ENCODE results near the gene GPR135. TPM values are rescaled to one million over a fixed set of nuclear protein-coding genes. Genes with fewer than 3 reads are reported as not detected.

The GPR135 gene
- total and polyA plus RNA-seq, 4 donors: 0.69 to 5.9 (median 2.8) TPM

- H3K27ac ChIP-seq (ENCODE audit: low read depth in 1 of 2, low read length in 1 of 2): peak overlapping the region; percentile 95 to 99
- WGBS, 2 donors: 0% methylated on average over 32 of the region's 32 CpGs
- DNase-seq (no peak), ATAC-seq (ENCODE audit: insufficient read depth, low FRiP score) (peak; percentile 49)
- no peak for TF ChIP-seq CTCF (IDR thresholded peaks at IDR 0.05; ENCODE audit: control extremely low read depth, extremely low read depth)
- H3K27me3 ChIP-seq (ENCODE audit: control insufficient read depth in 3 of 3, insufficient read depth in 3 of 3, low read length in 2 of 3): no peaks in the 10 kb centered on the region
- H3K9me3 ChIP-seq (ENCODE audit: control insufficient read depth in 4 of 4, insufficient read depth in 3 of 4, low read length in 3 of 4): no peaks in the 10 kb centered on the region
- H3K4me3 ChIP-seq: peak overlapping the region; percentile 93
- peaks cover 2 to 28% (median 15%) of the 10 kb centered on the region in 4 donors for H3K36me3 ChIP-seq (ENCODE audit: control insufficient read depth in 4 of 4, insufficient read depth in 4 of 4, low read length in 4 of 4)
- H3K4me1 ChIP-seq (ENCODE audit: control insufficient read depth in 5 of 5, insufficient read depth in 5 of 5, low read length in 5 of 5): peaks cover 7 to 39% (median 19%) of the 10 kb centered on the region in 5 donors
- peak overlapping the region; percentile 84 to 98 for H3K9ac ChIP-seq (ENCODE audit: insufficient read depth in 1 of 2, low read length in 2 of 2)
Measured at GRCh38 chr14:59484639-59485175, 19.5 kb upstream of the GPR135 start.

- peak within 1 kb of the TSS; percentile 93 for H3K4me3 ChIP-seq
- H3K36me3 ChIP-seq (ENCODE audit: control insufficient read depth in 4 of 4, insufficient read depth in 4 of 4, low read length in 4 of 4): peaks cover 0 to 21% (median 9%) of the 10 kb centered on the region in 4 donors
- H3K9ac ChIP-seq (ENCODE audit: insufficient read depth in 1 of 2, low read length in 2 of 2): peak within 1 kb of the TSS; percentile 84 to 98
- H3K27me3 ChIP-seq (ENCODE audit: control insufficient read depth in 3 of 3, insufficient read depth in 3 of 3, low read length in 2 of 3): no peaks in the 10 kb centered on the region
- H3K9me3 ChIP-seq (ENCODE audit: control insufficient read depth in 4 of 4, insufficient read depth in 3 of 4, low read length in 3 of 4): no peaks in the 10 kb centered on the region
- H3K4me1 ChIP-seq (ENCODE audit: control insufficient read depth in 5 of 5, insufficient read depth in 5 of 5, low read length in 5 of 5): peaks cover 7 to 39% (median 19%) of the 10 kb centered on the region in 5 donors
- 0 to 1% methylated on average over 87 to 92 of the region's 92 CpGs for WGBS, 2 donors
- H3K27ac ChIP-seq (ENCODE audit: low read depth in 1 of 2, low read length in 1 of 2): peak within 1 kb of the TSS; percentile 95 to 99
- peak; percentile 18 for TF ChIP-seq CTCF (IDR thresholded peaks at IDR 0.05; ENCODE audit: control extremely low read depth, extremely low read depth)
- ATAC-seq (ENCODE audit: insufficient read depth, low FRiP score) (peak; percentile 96), DNase-seq (peak; percentile 98 to 99 (median 99))
Measured at GRCh38 chr14:59483819-59484638, 18.8 kb upstream of the GPR135 start, which contains the start of the genes JKAMP and L3HYPDH. Gene JKAMP, plus strand, starts transcription at chr14:59484517. Its CDS starts 73 bp downstream, at chr14:59484590. Gene L3HYPDH, minus strand, starts transcription at chr14:59484408. Its CDS starts 92 bp downstream, at chr14:59484316.

- peak overlapping the region; percentile 37 to 83 for H3K9ac ChIP-seq (ENCODE audit: insufficient read depth in 1 of 2, low read length in 2 of 2)
- 5% methylated on average over 16 of the region's 16 CpGs for WGBS, 2 donors
- no peak for ATAC-seq (ENCODE audit: insufficient read depth, low FRiP score)
- no peak for TF ChIP-seq CTCF (IDR thresholded peaks at IDR 0.05; ENCODE audit: control extremely low read depth, extremely low read depth)
- peak in 1 of 3 donors; percentile 38 for DNase-seq
- peaks cover 0 to 15% (median 11%) of the 10 kb centered on the region in 4 donors for H3K36me3 ChIP-seq (ENCODE audit: control insufficient read depth in 4 of 4, insufficient read depth in 4 of 4, low read length in 4 of 4)
- peak overlapping the region; percentile 95 to 99 for H3K27ac ChIP-seq (ENCODE audit: low read depth in 1 of 2, low read length in 1 of 2)
- H3K4me1 ChIP-seq (ENCODE audit: control insufficient read depth in 5 of 5, insufficient read depth in 5 of 5, low read length in 5 of 5): peaks cover 7 to 39% (median 19%) of the 10 kb centered on the region in 5 donors
- H3K4me3 ChIP-seq: peak overlapping the region; percentile 93
- H3K27me3 ChIP-seq (ENCODE audit: control insufficient read depth in 3 of 3, insufficient read depth in 3 of 3, low read length in 2 of 3): no peaks in the 10 kb centered on the region
- no peaks in the 10 kb centered on the region for H3K9me3 ChIP-seq (ENCODE audit: control insufficient read depth in 4 of 4, insufficient read depth in 3 of 4, low read length in 3 of 4)
Measured at GRCh38 chr14:59483363-59483762, 18.2 kb upstream of the GPR135 start.
